ENCODE results near the gene RARRES1.

DNA sequence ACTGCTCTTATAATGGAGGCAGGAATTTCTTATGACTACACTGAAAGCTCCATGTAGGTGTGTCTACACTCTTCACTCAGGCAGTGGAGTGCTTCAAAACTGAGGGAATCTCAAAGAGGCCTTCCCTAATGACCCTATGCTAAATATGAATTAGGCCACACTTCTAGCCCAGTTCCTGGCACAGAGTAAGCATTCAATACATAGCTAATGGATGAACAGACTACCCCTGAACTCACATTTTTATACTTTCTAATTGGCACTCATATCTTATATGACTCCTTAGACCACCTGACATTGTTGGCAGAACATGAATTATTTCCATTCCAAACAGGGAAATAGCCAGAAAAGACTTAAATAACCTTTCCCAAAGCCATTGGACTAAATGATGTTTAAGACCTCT lies 3.4 kb downstream of the RARRES1 start:
- TF ChIP-seq, protein P1, sequence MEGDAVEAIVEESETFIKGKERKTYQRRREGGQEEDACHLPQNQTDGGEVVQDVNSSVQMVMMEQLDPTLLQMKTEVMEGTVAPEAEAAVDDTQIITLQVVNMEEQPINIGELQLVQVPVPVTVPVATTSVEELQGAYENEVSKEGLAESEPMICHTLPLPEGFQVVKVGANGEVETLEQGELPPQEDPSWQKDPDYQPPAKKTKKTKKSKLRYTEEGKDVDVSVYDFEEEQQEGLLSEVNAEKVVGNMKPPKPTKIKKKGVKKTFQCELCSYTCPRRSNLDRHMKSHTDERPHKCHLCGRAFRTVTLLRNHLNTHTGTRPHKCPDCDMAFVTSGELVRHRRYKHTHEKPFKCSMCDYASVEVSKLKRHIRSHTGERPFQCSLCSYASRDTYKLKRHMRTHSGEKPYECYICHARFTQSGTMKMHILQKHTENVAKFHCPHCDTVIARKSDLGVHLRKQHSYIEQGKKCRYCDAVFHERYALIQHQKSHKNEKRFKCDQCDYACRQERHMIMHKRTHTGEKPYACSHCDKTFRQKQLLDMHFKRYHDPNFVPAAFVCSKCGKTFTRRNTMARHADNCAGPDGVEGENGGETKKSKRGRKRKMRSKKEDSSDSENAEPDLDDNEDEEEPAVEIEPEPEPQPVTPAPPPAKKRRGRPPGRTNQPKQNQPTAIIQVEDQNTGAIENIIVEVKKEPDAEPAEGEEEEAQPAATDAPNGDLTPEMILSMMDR (conservative IDR thresholded peaks at IDR 0.05): no peak
- no peak for TF ChIP-seq EZH2 (IDR thresholded peaks at IDR 0.05; ENCODE audit: low read depth)
